ENCODE data around the gene SRCIN1.

The SRCIN1 gene

DNA sequence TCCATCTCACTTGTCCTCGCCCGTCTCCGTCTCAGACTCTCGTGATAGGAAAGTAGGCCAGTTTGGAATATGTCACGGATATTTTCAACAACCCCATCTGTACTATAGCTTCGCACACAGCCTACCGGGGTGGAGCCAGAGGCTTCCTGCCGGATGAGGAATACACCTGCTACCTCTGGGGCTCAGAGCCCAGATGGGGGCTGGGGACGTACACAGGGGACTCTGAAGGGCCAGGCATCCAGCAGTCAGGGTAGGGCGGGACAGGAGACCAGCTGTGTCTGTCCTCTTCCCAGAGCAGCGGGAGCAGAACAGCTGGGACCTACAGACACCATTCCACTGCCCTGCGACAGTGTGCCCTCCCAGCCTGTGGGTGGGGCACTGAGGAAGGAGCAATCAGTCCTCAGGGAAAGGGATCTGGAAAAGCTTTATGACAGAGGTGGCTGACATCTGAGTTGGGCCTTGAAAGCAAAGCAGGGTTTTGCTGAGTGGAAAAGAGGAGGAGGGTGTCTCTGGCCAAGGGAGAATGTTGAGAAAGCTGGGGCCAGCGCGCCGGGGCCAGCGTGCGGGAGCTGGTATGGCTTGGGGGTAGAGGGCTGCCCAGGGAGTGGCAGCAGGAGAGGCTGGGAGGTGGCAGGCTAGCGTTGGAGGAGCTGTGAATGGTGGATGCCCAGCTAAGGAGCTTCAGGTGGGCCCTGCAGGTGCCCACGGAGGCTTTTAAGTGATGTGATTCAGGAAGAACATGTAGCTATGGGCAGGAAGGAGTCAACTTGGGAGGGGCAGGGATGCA, 11.5 kb upstream of the SRCIN1 start:
- no peak for DNase-seq

GRCh38 chr17:38616361-38616760, 10.6 kb upstream of the SRCIN1 start:
- DNase-seq: no peak

GRCh38 chr17:38613981-38614779, 8.4 kb upstream of the SRCIN1 start:
- DNase-seq: no peak

- no peak for DNase-seq
Observed at GRCh38 chr17:38613525-38613980, 7.8 kb upstream of the SRCIN1 start.

- DNase-seq: no peak
Observed at GRCh38 chr17:38611872-38612376, 6.2 kb upstream of the SRCIN1 start.

DNA sequence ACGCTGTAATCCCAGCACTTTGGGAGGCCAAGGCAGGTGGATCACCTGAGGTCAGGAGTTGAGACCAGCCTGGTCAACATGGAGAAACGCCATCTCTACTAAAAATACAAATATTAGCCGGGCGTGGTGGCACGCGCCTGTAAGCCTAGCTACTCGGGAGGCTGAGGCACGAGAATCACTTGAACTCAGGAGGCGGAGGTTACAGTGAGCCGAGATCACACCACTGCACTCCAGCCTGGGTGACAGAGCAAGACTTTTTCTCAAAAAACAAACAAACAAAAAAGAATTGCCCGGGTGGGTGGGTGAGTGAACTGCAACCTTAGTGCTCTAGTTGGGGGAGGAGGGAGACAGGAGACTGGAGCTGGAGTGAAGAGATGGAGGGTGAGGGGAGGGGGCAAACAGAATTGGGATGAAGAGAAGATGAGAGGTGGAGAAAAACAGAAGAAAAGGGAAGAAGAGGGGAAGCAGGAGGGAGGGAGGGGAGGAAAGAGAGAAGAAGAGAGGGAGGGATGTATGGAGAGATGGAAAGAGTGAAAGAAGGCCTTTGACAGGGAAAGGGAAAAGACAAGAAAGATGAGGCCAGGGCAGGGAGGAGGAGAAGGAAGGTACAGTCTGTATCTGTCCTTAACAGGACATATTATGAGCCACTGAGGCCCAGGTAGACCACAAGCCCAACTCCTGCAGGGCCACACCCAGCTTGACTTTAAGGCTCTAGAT, 5.5 kb upstream of the SRCIN1 start:
- DNase-seq: no peak

- no peak for DNase-seq
Observed at GRCh38 chr17:38609280-38610031, 3.7 kb upstream of the SRCIN1 start.

GRCh38 chr17:38608648-38609047, 2.9 kb upstream of the SRCIN1 start:
- DNase-seq: no peak

GRCh38 chr17:38606646-38607611, 1.2 kb upstream of the SRCIN1 start:
- DNase-seq: no peak

DNA sequence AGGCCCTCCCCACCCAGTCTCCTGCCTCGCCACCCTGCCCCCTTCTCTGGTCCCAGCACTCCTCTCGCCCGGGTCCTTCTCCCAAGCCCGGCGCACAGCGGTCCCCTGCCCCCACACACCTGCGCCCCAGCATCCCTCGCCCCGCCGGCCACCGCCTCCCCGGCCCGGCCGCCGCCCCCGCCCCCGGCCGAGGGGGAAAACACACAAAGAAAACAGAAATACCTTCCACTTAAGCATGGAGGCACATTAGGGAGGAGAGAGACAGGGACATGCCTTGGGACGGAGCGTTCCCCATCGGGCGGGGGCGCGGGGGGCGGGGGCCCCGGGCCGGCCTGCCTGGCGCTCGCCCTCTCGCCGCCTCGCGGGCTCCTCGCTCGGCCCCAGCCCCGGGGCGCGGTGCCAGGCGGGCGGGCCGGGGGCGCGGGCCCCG, 326 bp downstream of the SRCIN1 start:
- DNase-seq: no peak

GRCh38 chr17:38604479-38605403, 1.0 kb downstream of the SRCIN1 start:
- DNase-seq: no peak

GRCh38 chr17:38603786-38604478, 1.8 kb downstream of the SRCIN1 start:
- DNase-seq: no peak

- no peak for DNase-seq
Observed at GRCh38 chr17:38602956-38603785, 2.6 kb downstream of the SRCIN1 start.

DNA sequence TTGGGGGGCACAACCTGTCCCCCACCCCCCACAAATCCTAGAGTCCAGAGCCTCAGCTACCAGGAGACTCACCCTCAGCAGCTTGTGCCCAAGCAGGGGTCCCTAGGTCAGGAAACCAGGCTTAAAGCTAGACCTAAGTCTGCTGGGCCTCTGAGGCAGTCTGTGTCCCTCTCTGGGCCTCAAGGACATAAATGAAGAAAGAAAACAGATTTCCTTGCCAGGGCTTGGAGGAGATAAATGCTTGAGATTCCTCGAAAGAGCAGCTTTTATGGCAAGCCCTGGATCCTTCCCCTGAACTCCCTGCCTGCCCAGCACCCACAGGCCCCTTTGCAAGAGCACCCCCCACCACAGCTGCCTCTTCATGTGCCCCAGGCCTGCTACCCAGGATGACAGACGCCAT, 3.3 kb downstream of the SRCIN1 start:
- no peak for DNase-seq

DNA sequence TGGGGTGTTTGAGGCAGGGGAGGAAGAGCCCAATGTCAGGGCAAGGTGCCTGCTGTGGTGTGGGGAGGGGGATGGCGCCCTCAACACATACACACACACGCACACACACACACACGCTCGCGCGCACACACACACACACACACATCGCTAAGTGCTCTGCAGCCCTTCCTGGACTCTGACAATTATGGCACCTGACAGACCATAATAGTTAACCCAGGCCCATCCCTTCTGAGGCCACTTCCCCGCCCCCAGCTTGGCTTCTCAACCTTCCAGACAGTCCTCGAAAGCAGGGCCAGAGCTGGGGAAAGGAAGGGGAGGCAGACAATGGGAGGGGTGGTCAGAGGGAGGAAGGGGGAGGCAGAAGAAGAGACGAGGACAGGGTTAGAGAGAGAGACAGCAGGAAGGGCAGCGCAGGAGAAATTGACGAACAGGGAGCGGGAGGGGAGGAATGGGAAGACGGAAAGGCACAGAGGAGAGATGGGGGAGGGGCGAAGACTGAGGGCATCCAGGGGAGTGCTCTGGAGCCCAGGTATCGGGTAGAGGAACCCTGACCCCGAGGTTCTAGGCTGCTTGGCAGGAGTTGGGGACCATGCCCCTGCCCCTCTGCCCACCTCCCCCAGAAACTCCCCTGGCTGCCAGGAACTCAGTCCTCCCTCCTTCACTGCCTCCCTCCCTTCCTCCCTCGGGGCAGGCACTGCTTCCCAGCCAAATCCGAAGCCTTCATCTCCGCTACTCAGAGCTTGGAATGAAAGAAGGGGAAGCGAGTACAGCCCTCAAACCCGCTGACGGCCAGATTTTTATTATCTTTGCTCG, 4.0 kb downstream of the SRCIN1 start:
- no peak for DNase-seq

DNA sequence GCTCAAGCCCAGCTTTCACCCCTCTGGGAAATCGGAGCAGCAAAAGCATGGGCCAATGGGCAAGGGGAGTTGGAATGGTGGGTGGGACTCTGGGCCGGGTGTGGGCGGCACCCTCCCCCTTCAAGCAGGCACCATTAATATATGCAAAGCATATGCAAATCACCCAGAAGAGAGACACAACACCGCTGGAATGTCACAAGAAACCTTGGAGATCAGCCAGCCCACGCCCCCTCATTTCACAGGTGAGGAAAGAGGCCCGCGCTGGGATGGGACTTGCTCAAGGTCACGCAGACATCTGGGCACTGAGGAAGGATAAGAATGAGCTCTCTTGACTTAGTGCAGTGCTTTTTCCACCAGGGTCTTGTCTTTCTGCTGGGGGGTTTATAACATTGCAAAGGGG, 4.8 kb downstream of the SRCIN1 start:
- DNase-seq: no peak

DNA sequence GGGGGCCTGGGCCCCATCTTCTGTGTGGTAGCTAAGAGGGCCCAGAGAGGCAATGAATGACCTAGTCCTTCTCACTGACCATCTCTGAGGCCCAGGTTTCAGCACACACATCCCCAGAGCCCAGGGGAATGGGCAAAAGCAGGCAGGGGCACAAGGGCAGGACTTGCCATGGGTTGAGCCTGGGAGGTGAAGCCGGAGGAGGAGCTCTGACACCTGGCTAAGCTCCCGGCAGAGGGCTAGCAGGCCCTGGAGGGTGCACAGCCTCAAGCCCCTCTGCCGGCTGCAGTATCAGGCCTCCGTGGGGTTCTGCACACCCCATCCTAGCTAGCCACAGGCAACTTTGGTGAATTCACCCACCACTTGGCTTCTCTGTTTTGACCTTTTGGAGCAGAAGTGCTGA, 5.3 kb downstream of the SRCIN1 start:
- DNase-seq: no peak

DNA sequence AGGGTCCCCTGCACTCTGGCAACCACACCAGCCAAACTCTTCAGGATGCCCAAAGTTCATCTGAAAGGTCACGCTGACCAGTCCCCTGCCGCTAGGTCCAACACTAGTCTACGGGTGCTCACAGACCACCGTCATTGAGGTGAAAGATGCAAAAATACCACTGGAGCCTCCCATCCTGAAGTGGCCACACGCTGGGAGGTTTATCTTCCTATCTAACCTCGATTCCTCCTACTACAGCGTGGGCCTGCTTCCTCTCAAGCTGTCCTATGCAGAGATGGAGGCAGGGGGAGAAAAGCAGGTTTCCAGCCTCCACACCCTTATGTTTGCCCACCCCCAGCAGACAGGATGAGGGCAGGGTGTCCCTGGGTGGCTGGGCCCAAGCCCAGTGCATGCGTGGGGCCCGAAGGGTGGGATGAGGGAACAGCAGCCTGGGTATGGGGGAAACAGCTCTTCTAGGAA, 6.3 kb downstream of the SRCIN1 start:
- DNase-seq: no peak

All from activated CD8-positive, alpha-beta memory T cell treated with anti-CD3 and anti-CD28 coated beads, Interleukin-2, amount 50 U/mL, for 48 hours (primary cell).